Measurements from ENCODE around the gene OR9A2.

The OR9A2 gene

DNA sequence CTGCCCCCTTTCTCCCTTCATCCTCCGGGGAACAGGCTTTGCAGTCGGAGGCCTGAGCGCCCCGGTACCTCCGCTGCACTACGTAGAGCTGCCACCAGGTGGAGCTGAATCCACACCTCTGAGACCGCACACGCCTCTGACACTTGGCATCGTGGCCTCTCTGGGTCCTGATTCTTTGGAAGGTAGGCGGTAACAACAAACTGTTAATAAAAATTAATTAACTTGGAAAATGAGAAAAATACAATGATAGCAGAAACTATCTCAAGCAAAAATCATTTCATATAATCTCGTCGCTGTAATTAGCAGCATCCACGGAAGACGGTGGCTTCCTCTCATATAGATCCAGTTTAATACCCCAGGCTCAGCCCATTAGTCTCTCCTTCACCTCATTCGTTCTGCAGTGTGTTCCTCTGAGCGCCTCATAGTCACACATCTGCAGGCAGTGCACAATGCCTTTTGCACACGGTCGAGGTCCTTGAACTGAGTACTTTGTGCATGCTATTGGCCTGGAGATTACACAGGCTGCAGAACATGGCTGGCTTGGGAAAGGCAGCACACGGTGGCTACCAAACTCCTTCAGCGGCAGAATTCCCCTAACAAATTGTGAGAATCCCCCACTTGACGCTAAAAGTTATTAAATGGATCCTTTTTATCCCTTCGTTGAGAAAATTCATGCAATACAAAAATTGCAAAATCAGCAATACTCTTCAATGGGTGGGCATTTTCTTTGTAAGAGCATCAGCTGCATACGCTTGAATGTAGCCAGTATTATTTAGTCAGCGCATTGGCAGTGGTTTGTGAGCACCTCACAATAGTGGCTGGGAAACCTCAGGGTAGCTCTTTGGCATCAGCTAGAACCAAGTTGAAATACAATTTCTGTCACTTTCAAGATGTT, 18.7 kb downstream of the OR9A2 start:
- Histone ChIP-seq H3K4me3 (replicated peaks; ENCODE audit: insufficient read depth, low read length) (no peak overlapping the region), H3K27ac (replicated peaks) (no peak overlapping the region), H3K27me3 (ENCODE audit: insufficient read depth, poor library complexity, severe bottlenecking) (peaks cover 2% of the 10 kb centered on the region)
- peak; percentile 63 to 70 for DNase-seq (ENCODE audit: low read depth in 1 of 2, low spot score in 1 of 2)
- TF ChIP-seq, protein P1, sequence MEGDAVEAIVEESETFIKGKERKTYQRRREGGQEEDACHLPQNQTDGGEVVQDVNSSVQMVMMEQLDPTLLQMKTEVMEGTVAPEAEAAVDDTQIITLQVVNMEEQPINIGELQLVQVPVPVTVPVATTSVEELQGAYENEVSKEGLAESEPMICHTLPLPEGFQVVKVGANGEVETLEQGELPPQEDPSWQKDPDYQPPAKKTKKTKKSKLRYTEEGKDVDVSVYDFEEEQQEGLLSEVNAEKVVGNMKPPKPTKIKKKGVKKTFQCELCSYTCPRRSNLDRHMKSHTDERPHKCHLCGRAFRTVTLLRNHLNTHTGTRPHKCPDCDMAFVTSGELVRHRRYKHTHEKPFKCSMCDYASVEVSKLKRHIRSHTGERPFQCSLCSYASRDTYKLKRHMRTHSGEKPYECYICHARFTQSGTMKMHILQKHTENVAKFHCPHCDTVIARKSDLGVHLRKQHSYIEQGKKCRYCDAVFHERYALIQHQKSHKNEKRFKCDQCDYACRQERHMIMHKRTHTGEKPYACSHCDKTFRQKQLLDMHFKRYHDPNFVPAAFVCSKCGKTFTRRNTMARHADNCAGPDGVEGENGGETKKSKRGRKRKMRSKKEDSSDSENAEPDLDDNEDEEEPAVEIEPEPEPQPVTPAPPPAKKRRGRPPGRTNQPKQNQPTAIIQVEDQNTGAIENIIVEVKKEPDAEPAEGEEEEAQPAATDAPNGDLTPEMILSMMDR (IDR thresholded peaks at IDR 0.05; ENCODE audit: insufficient read depth, low read length) = peak; percentile 86
- TF ChIP-seq, protein P2, sequence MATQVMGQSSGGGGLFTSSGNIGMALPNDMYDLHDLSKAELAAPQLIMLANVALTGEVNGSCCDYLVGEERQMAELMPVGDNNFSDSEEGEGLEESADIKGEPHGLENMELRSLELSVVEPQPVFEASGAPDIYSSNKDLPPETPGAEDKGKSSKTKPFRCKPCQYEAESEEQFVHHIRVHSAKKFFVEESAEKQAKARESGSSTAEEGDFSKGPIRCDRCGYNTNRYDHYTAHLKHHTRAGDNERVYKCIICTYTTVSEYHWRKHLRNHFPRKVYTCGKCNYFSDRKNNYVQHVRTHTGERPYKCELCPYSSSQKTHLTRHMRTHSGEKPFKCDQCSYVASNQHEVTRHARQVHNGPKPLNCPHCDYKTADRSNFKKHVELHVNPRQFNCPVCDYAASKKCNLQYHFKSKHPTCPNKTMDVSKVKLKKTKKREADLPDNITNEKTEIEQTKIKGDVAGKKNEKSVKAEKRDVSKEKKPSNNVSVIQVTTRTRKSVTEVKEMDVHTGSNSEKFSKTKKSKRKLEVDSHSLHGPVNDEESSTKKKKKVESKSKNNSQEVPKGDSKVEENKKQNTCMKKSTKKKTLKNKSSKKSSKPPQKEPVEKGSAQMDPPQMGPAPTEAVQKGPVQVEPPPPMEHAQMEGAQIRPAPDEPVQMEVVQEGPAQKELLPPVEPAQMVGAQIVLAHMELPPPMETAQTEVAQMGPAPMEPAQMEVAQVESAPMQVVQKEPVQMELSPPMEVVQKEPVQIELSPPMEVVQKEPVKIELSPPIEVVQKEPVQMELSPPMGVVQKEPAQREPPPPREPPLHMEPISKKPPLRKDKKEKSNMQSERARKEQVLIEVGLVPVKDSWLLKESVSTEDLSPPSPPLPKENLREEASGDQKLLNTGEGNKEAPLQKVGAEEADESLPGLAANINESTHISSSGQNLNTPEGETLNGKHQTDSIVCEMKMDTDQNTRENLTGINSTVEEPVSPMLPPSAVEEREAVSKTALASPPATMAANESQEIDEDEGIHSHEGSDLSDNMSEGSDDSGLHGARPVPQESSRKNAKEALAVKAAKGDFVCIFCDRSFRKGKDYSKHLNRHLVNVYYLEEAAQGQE (IDR thresholded peaks at IDR 0.05; ENCODE audit: insufficient replicate concordance, low read depth) = no peak
- no peak for TF ChIP-seq GABPA (IDR thresholded peaks at IDR 0.05; ENCODE audit: low read depth)

DNA sequence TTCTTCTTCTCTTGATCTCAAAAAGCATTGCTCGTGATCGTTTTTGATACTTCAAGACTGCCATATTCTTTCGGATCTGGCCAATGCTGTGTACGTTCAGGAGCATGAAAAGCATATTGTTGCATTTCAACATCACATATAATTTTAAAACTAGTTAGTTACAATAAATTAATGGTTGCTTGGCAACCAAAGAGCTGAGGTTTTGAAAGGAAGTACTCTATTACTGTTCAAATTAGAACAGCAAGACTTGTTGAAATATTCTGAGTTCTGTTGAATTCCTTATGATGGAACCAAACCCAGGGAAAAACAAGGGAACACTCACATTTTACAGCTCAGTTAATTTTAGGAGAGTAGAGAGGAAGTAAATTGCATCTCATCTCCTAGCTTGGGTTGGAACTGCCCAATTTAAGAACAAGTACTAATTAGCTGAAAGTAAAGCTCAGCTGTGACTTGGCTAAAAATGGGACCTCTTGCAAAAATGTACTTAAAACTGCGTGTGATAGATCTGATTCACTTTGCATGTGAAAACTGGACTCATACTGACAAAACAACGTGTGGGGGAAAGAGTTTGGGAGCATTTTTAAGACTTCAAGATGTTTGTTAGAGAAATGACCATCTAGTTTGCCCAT, 21.2 kb downstream of the OR9A2 start:
- no peak for DNase-seq (ENCODE audit: low read depth in 1 of 2, low spot score in 1 of 2)
- H3K4me3 ChIP-seq (replicated peaks; ENCODE audit: insufficient read depth, low read length) = no peak overlapping the region
- TF ChIP-seq, protein P2 (IDR thresholded peaks at IDR 0.05; ENCODE audit: insufficient replicate concordance, low read depth) = no peak
- TF ChIP-seq SPI1 (IDR thresholded peaks at IDR 0.05; ENCODE audit: borderline replicate concordance, low read depth) (no peak), GABPA (IDR thresholded peaks at IDR 0.05; ENCODE audit: low read depth) (no peak), POLR2AphosphoS5 (IDR thresholded peaks at IDR 0.05; ENCODE audit: low read depth) (no peak)
- TF ChIP-seq, protein P1 (IDR thresholded peaks at IDR 0.05; ENCODE audit: insufficient read depth, low read length) = no peak

DNA sequence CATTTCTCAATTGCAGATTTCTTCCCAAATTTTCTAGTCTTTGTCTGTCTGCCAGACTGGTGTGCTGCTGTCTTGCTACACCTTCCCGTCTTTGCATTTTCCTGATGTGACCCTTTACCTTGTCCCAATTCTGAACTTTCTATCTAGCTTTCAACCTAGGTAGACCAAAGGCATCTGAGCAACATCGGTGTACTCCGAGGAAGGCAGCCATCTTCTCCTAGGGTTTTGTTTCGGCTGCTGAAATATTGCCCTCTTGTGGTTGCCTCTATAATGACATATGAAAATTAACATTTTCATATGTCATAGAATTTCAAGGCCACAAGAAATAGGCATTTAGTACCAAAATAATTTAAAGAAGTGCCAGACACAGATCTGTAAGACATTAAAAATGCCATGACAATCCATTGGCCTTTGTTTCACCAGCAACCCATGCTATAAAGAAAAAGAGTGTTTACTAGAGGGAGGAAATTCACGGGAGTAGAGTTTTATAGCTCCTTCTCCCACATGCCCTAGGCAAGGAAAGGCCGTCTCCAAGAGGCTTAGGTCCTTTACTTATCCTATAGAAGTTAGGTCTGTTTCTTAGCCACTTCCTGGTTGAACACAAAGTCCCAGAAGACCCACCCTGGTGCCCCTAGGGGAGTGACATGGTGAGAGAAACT, 23.4 kb downstream of the OR9A2 start:
- Histone ChIP-seq H3K4me3 (replicated peaks; ENCODE audit: insufficient read depth, low read length) (peak overlapping the region; percentile 19; the same call in 1 of the 2 replicates), H3K27me3 (ENCODE audit: insufficient read depth, poor library complexity, severe bottlenecking) (peaks cover 2% of the 10 kb centered on the region), H3K27ac (replicated peaks) (no peak overlapping the region)
- DNase-seq (ENCODE audit: low read depth in 1 of 2, low spot score in 1 of 2) = peak; percentile 13 to 47
- TF ChIP-seq, protein P1 (IDR thresholded peaks at IDR 0.05; ENCODE audit: insufficient read depth, low read length) = peak; percentile 47
- TF ChIP-seq GABPA (IDR thresholded peaks at IDR 0.05; ENCODE audit: low read depth) = no peak

More for the DNA sequence above, 21.2 kb downstream of the OR9A2 start:
- H3K27ac ChIP-seq (replicated peaks) = no peak overlapping the region
- peaks cover 2% of the 10 kb centered on the region for H3K27me3 ChIP-seq (ENCODE audit: insufficient read depth, poor library complexity, severe bottlenecking)

Data from HL-60 (cell line).